Heart left ventricle (tissue), 16 donors: ENCODE data around the gene FBXO36. TPM values are rescaled to one million over a fixed set of nuclear protein-coding genes. Genes with fewer than 3 reads are reported as not detected.

Source experiments
- ATAC-seq, 4 donors: fragments of 200-7000 bp; cut with Tn5 transposase; one replicate each; pipeline ENCODE4 v1.9.1; 2020 to 2022; ENCODE audit warnings: moderate library complexity in 4 of 4, mild to moderate bottlenecking in 3 of 4, moderate number of reproducible peaks in 1 of 4
- DNase-seq, 5 donors: peaks; one replicate each; pipeline ENCODE4 v3.0.0-alpha.2; 2020
- H3K27ac ChIP-seq, 12 donors: fragments of 200-600 bp; sonication (generic) in 4 of 12; one replicate each; pipeline versions ENCODE4 v1.5.0 to v1.8.0; 2016 to 2022; ENCODE audit warnings: mild to moderate bottlenecking in 2 of 12
- H3K27me3 ChIP-seq, 9 donors: fragments of 200-600 bp; sonication (generic) in 2 of 9; one replicate each; pipeline versions ENCODE4 v1.5.1 to v1.8.0; 2016 to 2022; ENCODE audit warnings: mild to moderate bottlenecking in 3 of 9
- H3K36me3 ChIP-seq, 9 donors: fragments of 200-600 bp; sonication (generic) in 2 of 9; one replicate each; pipeline versions ENCODE4 v1.5.0 to v1.8.0; 2018 to 2022; ENCODE audit warnings: mild to moderate bottlenecking in 2 of 9
- H3K4me1 ChIP-seq, 12 donors: fragments of 200-600 bp; sonication (generic) in 4 of 12; one replicate each; pipeline versions ENCODE4 v1.5.0 to v1.8.0; 2016 to 2022; ENCODE audit warnings: mild to moderate bottlenecking in 3 of 12
- H3K4me3 ChIP-seq, 12 donors: fragments of 200-600 bp; sonication (generic) in 4 of 12; one replicate each; pipeline versions ENCODE4 v1.5.0 to v1.8.0; 2017 to 2022; ENCODE audit warnings: mild to moderate bottlenecking in 9 of 12, moderate library complexity in 4 of 12
- H3K9me3 ChIP-seq, 12 donors: fragments of 200-600 bp; sonication (generic) in 4 of 12; one replicate each; pipeline versions ENCODE4 v1.5.0 to v1.8.0; 2016 to 2022; ENCODE audit warnings: mild to moderate bottlenecking in 1 of 12
- CTCF ChIP-seq, 12 donors: fragments of 200-600 bp; sonication (generic) in 4 of 12; IDR thresholded peaks; one replicate each; pipeline versions ENCODE4 v1.5.0 to v1.8.0; 2018 to 2022; ENCODE audit warnings: antibody characterized with exemption in 12 of 12, mild to moderate bottlenecking in 5 of 12
- POLR2A ChIP-seq, 2 donors: fragments of 450-650 bp; IDR thresholded peaks; one replicate each; pipeline ENCODE4 v1.6.1; 2017; ENCODE audit warnings: antibody characterized with exemption in 2 of 2, mild to moderate bottlenecking in 2 of 2, moderate library complexity in 2 of 2
- WGBS, 4 donors: extraction: QIAGEN DNeasy Blood & Tissue Kit in 2 of 4; methylation state at CpG; one replicate each; pipeline versions ENCODE4 v1.1.5 to v1.1.7; 2013 to 2018; 5-methylcytosine and 5-hydroxymethylcytosine counted together
- intact Hi-C, 10 donors: fragments of 100-400 bp; cut with DNase I; formaldehyde crosslinking; loops; one replicate each; pipeline versions ENCODE4 v1.11.1 to v1.14.2; 2022
- polyA plus RNA-seq, 2 donors: library from polyadenylated mRNA; stranded (reverse); fragments of 200-250 nt; gene quantifications; one replicate each; pipeline ENCODE4 v1.2.3, GENCODE V29; 2013
- total RNA-seq, 9 donors: library from RNA; depleted of rRNA in 2 of 9; stranded (reverse); fragments of >200 nt in 2 of 9; fragmentation: NEBNext Ultra II Directional in 3 of 9; extraction: Animal tissue kit (Norgen Biotek cat#: 25700) in 3 of 9; gene quantifications; one replicate each; pipeline versions ENCODE4 v1.1.0 to v1.2.4, GENCODE V29; 2016 to 2023
- donor health status: ischemic (EF 13 %, LVEDD 7.1; RV severe dilation, severe dysfunction).
- donor health status: healthy with polysubstance abuse.
- donor health status: DM: no; HTN: yes; CAD: no.
- donor health status: DM: no; HTN: no; CAD: no.
- donor health status: ischemic (EF 25% LVEDD 6.9; RV normal size, moderate dysfunction).
- donor health status: ischemic (EF 25% LVEDD 5.7; RV mildly dilated, moderate dysfunction).
- donor health status: healthy.
- donor health status: DM: yes; HTN: yes; CAD: no.
- donor health status: ischemic (EF 35%, LVEDD 5.7; RV mildly dilated, moderate dysfunction).
- donor health status: nonischemic (EF 11% LVEDD 7.7; RV severe dilation, severe dysfunction).
- donor health status: DM: yes; HTN: yes; CAD: no.
- donor health status: PGD.
- donor health status: ischemic (EF 29% LVEDD 5.4; RV normal size, mild dysfunction).
- donor health status: nonischemic (EF 23%, LVEDD 6.1; RV moderate dilation, normal function).

Gene FBXO36
- total and polyA plus RNA-seq, 11 donors: 0.23 to 1.9 (median 1.1) TPM

DNA sequence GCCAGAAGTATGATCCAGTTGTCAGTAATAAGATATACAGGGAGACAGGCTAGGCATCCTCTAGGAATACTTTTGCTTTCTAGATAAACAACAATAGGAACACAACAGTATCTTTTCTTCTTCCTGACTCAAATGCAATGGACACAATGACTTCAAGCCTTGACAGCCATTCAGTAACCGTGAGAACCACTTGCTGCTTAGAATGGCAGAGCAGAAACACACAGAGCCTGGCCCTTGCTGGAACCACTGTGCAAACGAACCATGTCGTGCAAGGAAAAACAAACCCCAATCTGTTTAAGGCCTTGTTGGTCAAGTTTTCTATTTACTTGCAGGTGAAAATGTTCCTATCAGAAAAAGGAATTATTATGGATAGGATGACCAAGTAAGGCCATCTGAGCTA, 19.3 kb upstream of the FBXO36 start:
- no peak overlapping the region for H3K4me3 ChIP-seq
- no peak for ATAC-seq
- no peaks in the 10 kb centered on the region for H3K27me3 ChIP-seq
- peaks cover 4 to 38% (median 23%) of the 10 kb centered on the region in 12 donors for H3K4me1 ChIP-seq
- intact Hi-C loops: loop anchor here in 1 of 10 donors (10.0 kb wide), 1 partner anchor 48 kb away; no protein-coding TSS in a partner anchor
- WGBS, 4 donors: 69 to 78% (median 77%) methylated on average over 3 of the region's 3 CpGs
- no peaks in the 10 kb centered on the region for H3K9me3 ChIP-seq
- DNase-seq: no peak
- H3K27ac ChIP-seq: no peak overlapping the region
- TF ChIP-seq CTCF (IDR thresholded peaks at IDR 0.05): no peak
- no peak for TF ChIP-seq POLR2A (IDR thresholded peaks at IDR 0.05)
- H3K36me3 ChIP-seq: peaks cover 0 to 47% (median 20%) of the 10 kb centered on the region in 9 donors

DNA sequence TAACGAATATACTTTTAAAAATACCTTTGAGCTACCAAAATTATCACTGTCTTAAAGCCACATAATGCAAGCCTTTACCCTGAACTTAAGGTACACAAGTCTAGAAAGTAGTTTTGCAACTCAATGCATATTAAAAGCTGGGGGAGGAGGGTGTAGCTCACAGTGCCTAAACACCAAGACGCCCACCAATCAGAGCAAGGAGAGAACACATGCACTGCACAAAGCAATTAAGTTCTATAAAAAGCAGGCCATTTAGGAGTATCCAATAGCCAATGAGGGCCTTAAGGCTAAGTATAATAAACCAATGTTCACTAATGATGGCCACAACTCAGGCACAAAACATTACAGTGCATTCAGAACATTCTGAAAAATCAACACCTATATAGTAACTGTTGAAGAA, 16.7 kb upstream of the FBXO36 start:
- WGBS, 4 donors: 81 to 87% (median 83%) methylated on average over 2 of the region's 2 CpGs
- no peak overlapping the region for H3K27ac ChIP-seq
- no peak overlapping the region for H3K4me3 ChIP-seq
- TF ChIP-seq POLR2A (IDR thresholded peaks at IDR 0.05) (no peak), CTCF (IDR thresholded peaks at IDR 0.05) (no peak)
- H3K4me1 ChIP-seq: peaks cover 4 to 39% (median 26%) of the 10 kb centered on the region in 12 donors
- H3K9me3 ChIP-seq: no peaks in the 10 kb centered on the region
- ATAC-seq (no peak), DNase-seq (no peak)
- intact Hi-C loops: loop anchor here in 1 of 10 donors (10.0 kb wide), 1 partner anchor 51 kb away; no protein-coding TSS in a partner anchor
- H3K36me3 ChIP-seq: peaks cover 0 to 58% (median 29%) of the 10 kb centered on the region in 9 donors
- no peaks in the 10 kb centered on the region for H3K27me3 ChIP-seq

DNA sequence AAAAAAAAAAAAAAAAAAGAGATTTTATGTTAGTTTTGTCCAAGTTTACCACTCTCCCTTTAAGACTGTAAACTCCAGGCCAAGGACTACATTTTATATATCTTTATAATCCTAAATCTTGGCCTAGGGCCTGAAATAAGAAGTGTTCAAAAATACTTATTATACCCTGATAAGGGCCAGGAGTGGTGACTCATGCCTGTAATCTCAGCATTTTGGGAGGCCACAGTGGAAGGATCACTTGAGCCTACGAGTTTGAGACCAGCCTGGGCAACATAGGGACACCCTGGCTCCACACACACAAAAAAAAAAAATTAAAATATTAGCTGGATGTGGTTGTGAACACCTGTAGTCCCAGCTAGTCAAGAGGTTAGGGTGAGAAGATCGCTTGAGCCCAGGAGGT, 13.2 kb upstream of the FBXO36 start:
- H3K4me1 ChIP-seq: peaks cover 0 to 61% (median 43%) of the 10 kb centered on the region in 12 donors
- H3K27ac ChIP-seq: no peak overlapping the region

More for the DNA sequence above, 13.2 kb upstream of the FBXO36 start:
- Histone ChIP-seq H3K36me3 (peaks cover 0 to 38% (median 20%) of the 10 kb centered on the region in 9 donors), H3K27me3 (no peaks in the 10 kb centered on the region), H3K9me3 (no peaks in the 10 kb centered on the region), H3K4me3 (no peak overlapping the region)
- no peak for TF ChIP-seq POLR2A (IDR thresholded peaks at IDR 0.05)
- TF ChIP-seq CTCF (IDR thresholded peaks at IDR 0.05): no peak
- 68 to 77% (median 71%) methylated on average over 2 of the region's 2 CpGs for WGBS, 4 donors
- ATAC-seq (peak in 1 of 4 donors; percentile 33), DNase-seq (no peak)
- intact Hi-C loops: loop anchor here in 1 of 10 donors (10.0 kb wide), 1 partner anchor 54 kb away; no protein-coding TSS in a partner anchor
